CD14-positive monocyte (primary cell): Measurements from ENCODE around the gene RGPD3. TPM values are rescaled to one million over a fixed set of nuclear protein-coding genes. Genes with fewer than 3 reads are reported as not detected.

Source experiments
- DNase-seq, 3 donors: peaks; one replicate each; pipeline ENCODE4 v3.0.0-alpha.2; 2011 to 2022
- H2AFZ ChIP-seq: 2 replicates; pipeline ENCODE4 v1.6.0; 2012; ENCODE audit warnings: mild to moderate bottlenecking, low read depth, low read length, inconsistent platforms; ENCODE audit not compliant: insufficient read depth, poor library complexity, severe bottlenecking
- H3K27ac ChIP-seq, 2 donors: 1 replicate in 1 of 2; 2 replicates in 1 of 2; pipeline ENCODE4 v1.5.1; 2012 to 2013; ENCODE audit warnings: low read length in 2 of 2, control low read depth in 1 of 2, inconsistent platforms in 1 of 2, low read depth in 1 of 2, mild to moderate bottlenecking in 1 of 2
- H3K27me3 ChIP-seq, 2 donors: one replicate each; pipeline versions ENCODE4 v1.6.0 to v1.6.1; 2011 to 2013; ENCODE audit warnings: low read length in 2 of 2; ENCODE audit not compliant: control insufficient read depth in 2 of 2, insufficient read depth in 2 of 2
- H3K36me3 ChIP-seq, 2 donors: replicated peaks in 1 of 2; 1 replicate in 1 of 2; 2 replicates in 1 of 2; pipeline versions ENCODE4 v1.5.1 to v1.6.1; 2012 to 2013; ENCODE audit warnings: low read length in 2 of 2, control low read depth in 1 of 2, inconsistent platforms in 1 of 2, mild to moderate bottlenecking in 1 of 2; ENCODE audit not compliant: insufficient read depth in 2 of 2, control insufficient read depth in 1 of 2
- H3K4me1 ChIP-seq, 2 donors: 1 replicate in 1 of 2; 2 replicates in 1 of 2; pipeline versions ENCODE4 v1.5.1 to v1.6.1; 2012 to 2013; ENCODE audit warnings: low read length in 2 of 2, control low read depth in 1 of 2, inconsistent platforms in 1 of 2, mild to moderate bottlenecking in 1 of 2, moderate library complexity in 1 of 2; ENCODE audit not compliant: insufficient read depth in 2 of 2, control insufficient read depth in 1 of 2
- H3K4me2 ChIP-seq: replicated peaks from 2 replicates; pipeline ENCODE3; 2012; ENCODE audit warnings: low read length, moderate library complexity, mild to moderate bottlenecking; ENCODE audit not compliant: poor library complexity, severe bottlenecking; ENCODE audit errors: extremely low read depth
- H3K4me3 ChIP-seq, 3 experiments: fragments of 200-600 bp in 1 of 3; sonication (generic) in 1 of 3; replicated peaks in 1 of 3; 1 replicate in 2 of 3; 2 replicates in 1 of 3; pipeline ENCODE4 v1.5.1; 2011 to 2013; ENCODE audit warnings: low read length in 3 of 3, mild to moderate bottlenecking in 3 of 3, control low read depth in 2 of 3, low read depth in 2 of 3, inconsistent platforms in 1 of 3, moderate library complexity in 1 of 3
- H3K79me2 ChIP-seq: 2 replicates; pipeline ENCODE4 v1.6.0; 2012; ENCODE audit warnings: mild to moderate bottlenecking, control low read depth, inconsistent platforms, low read length, moderate library complexity; ENCODE audit not compliant: insufficient read depth
- H3K9ac ChIP-seq: 2 replicates; pipeline ENCODE4 v1.6.0; 2017; ENCODE audit warnings: low read length, mild to moderate bottlenecking; ENCODE audit not compliant: insufficient read depth, poor library complexity, severe bottlenecking
- H3K9me3 ChIP-seq, 2 donors: replicated peaks in 1 of 2; 1 replicate in 1 of 2; 2 replicates in 1 of 2; pipeline versions ENCODE4 v1.5.1 to v1.6.1; 2012 to 2013; ENCODE audit warnings: low read length in 2 of 2, control low read depth in 1 of 2; ENCODE audit not compliant: control insufficient read depth in 1 of 2, insufficient read depth in 1 of 2
- H4K20me1 ChIP-seq: 2 replicates; pipeline ENCODE4 v1.6.0; 2012; ENCODE audit warnings: mild to moderate bottlenecking, low read length, control low read depth, moderate library complexity; ENCODE audit not compliant: insufficient read depth
- H3K27ac Mint-ChIP-seq, 7 donors: one replicate each; pipeline ENCODE4 v1.8.0; 2020; ENCODE audit warnings: mild to moderate bottlenecking in 7 of 7, mixed read lengths in 7 of 7, moderate library complexity in 6 of 7, inconsistent platforms in 2 of 7
- H3K27me3 Mint-ChIP-seq, 3 donors: one replicate each; pipeline ENCODE4 v1.8.0; 2021 to 2022; ENCODE audit warnings: low read depth in 3 of 3, mild to moderate bottlenecking in 3 of 3, mixed read lengths in 3 of 3, moderate library complexity in 3 of 3, inconsistent platforms in 1 of 3
- H3K36me3 Mint-ChIP-seq, 2 donors: one replicate each; pipeline ENCODE4 v1.8.0; 2020; ENCODE audit warnings: mixed read lengths in 2 of 2, inconsistent platforms in 1 of 2, mild to moderate bottlenecking in 1 of 2
- H3K4me1 Mint-ChIP-seq: one replicate; pipeline ENCODE4 v1.8.0; 2020; ENCODE audit warnings: mild to moderate bottlenecking, mixed read lengths
- H3K4me3 Mint-ChIP-seq, 2 donors: one replicate each; pipeline ENCODE4 v1.8.0; 2020; ENCODE audit warnings: mild to moderate bottlenecking in 2 of 2, mixed read lengths in 2 of 2, moderate library complexity in 1 of 2
- H3K9me3 Mint-ChIP-seq, 7 donors: one replicate each; pipeline ENCODE4 v1.8.0; 2020 to 2022; ENCODE audit warnings: mixed read lengths in 7 of 7, mild to moderate bottlenecking in 6 of 7, moderate library complexity in 6 of 7, inconsistent platforms in 2 of 7
- CTCF ChIP-seq: fragments of 200-600 bp; IDR thresholded peaks from one replicate; pipeline ENCODE4 v1.8.0; 2022; ENCODE audit warnings: antibody characterized with exemption, mild to moderate bottlenecking
- WGBS: methylation state at CpG from one replicate; pipeline ENCODE4 v1.1.5; 2013; ENCODE audit warnings: missing lambda C conversion rate; ENCODE audit not compliant: insufficient coverage; 5-methylcytosine and 5-hydroxymethylcytosine counted together
- intact Hi-C, 2 donors: fragments of 100-400 bp; cut with micrococcal nuclease; formaldehyde crosslinking; loops; one replicate each; pipeline versions ENCODE4 v1.15.0 to v1.15.1; 2023
- polyA plus RNA-seq, 3 donors: library from polyadenylated mRNA; depleted of rRNA in 1 of 3; unstranded in 2 of 3; stranded (reverse) in 1 of 3; fragments of 300-500 nt in 2 of 3; fragments of >200 nt in 1 of 3; fragmentation: Illumina TruSeq in 2 of 3; gene quantifications; 1 replicate in 2 of 3; 2 replicates in 1 of 3; pipeline ENCODE4 v1.2.3, GENCODE V29; 2012 to 2021

Gene RGPD3
- polyA plus RNA-seq, 3 donors, result 0.25 TPM; not detected in 2

GRCh38 chr2:106366204-106366885 is 101.9 kb downstream of the RGPD3 start:
- H3K4me1 Mint-ChIP-seq, result no peaks in the 10 kb centered on the region
- H3K9ac ChIP-seq, result no peak overlapping the region
- no peak overlapping the region for H3K27ac ChIP-seq
- H4K20me1 ChIP-seq, result no peaks in the 10 kb centered on the region
- H3K4me1 ChIP-seq, result no peaks in the 10 kb centered on the region
- intact Hi-C loops, result no loop called here
- H3K9me3 Mint-ChIP-seq, result peaks cover 3 to 13% (median 4%) of the 10 kb centered on the region in 7 donors
- H3K4me2 ChIP-seq, result no peak overlapping the region
- H3K4me3 Mint-ChIP-seq, result no peak overlapping the region
- peaks cover 0 to 2% (median 1%) of the 10 kb centered on the region in 3 donors for H3K27me3 Mint-ChIP-seq
- H3K36me3 ChIP-seq, result no peaks in the 10 kb centered on the region
- H2AFZ ChIP-seq, result no peak overlapping the region
- peaks cover 3 to 7% of the 10 kb centered on the region in 2 donors for H3K9me3 ChIP-seq
- no peaks in the 10 kb centered on the region for H3K36me3 Mint-ChIP-seq
- no peak for TF ChIP-seq CTCF
- H3K4me3 ChIP-seq, result no peak overlapping the region
- no peak for DNase-seq
- 98% methylated on average over 7 of the region's 12 CpGs for WGBS
- H3K79me2 ChIP-seq, result no peaks in the 10 kb centered on the region
- H3K27me3 ChIP-seq, result no peaks in the 10 kb centered on the region
- no peak overlapping the region for H3K27ac Mint-ChIP-seq

- Mint-ChIP-seq H3K27me3 (peaks cover 0 to 2% (median 0%) of the 10 kb centered on the region in 3 donors), H3K4me3 (no peak overlapping the region), H3K4me1 (no peaks in the 10 kb centered on the region), H3K27ac (no peak overlapping the region), H3K36me3 (no peaks in the 10 kb centered on the region), H3K9me3 (peaks cover 3 to 10% (median 4%) of the 10 kb centered on the region in 7 donors)
- H3K27me3 ChIP-seq, result no peaks in the 10 kb centered on the region
- no CpG with 5 or more reads among the region's 2 CpGs for WGBS
- no peaks in the 10 kb centered on the region for H4K20me1 ChIP-seq
- no peak for DNase-seq
- no peak for TF ChIP-seq CTCF
- peaks cover 3 to 7% of the 10 kb centered on the region in 2 donors for H3K9me3 ChIP-seq
- H3K27ac ChIP-seq, result no peak overlapping the region
- H3K36me3 ChIP-seq, result no peaks in the 10 kb centered on the region
- intact Hi-C loops, result no loop called here
- no peaks in the 10 kb centered on the region for H3K79me2 ChIP-seq
- no peak overlapping the region for H2AFZ ChIP-seq
- no peaks in the 10 kb centered on the region for H3K4me1 ChIP-seq
- H3K9ac ChIP-seq, result no peak overlapping the region
- no peak overlapping the region for H3K4me3 ChIP-seq
- no peak overlapping the region for H3K4me2 ChIP-seq
Observed at GRCh38 chr2:106363791-106364190, 104.4 kb downstream of the RGPD3 start.
